GM12874 (cell line): Measurements from ENCODE around the gene ZBED1.

Source experiments
- CTCF ChIP-seq: IDR thresholded peaks from 2 replicates; pipeline ENCODE4 v1.5.1; 2011; ENCODE audit warnings: low read depth, mild to moderate bottlenecking, control low read depth, low read length, moderate library complexity; ENCODE audit not compliant: insufficient read depth

The ZBED1 gene

GRCh38 chrX:2488621-2489285 is 12.0 kb downstream of the ZBED1 start:
- TF ChIP-seq CTCF = no peak

DNA sequence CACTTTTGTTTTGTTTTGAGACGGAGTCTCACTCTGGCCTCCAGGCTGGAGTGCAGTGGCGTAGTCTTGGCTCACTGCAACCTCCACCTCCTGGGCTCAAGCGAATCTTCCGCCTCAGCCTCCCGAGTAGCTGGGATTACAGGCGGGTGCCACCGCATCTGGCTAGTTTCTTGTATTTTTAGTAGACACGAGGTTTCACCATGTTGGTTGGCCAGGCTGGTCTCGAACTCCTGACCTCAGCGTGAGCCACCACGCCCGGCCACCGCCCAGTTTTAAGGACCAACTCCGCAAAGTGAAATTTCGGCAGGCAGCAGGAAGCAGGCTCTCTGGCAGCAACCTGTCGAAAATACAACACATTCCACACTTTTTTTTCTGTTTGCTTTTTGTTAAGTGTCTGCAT is 13.4 kb downstream of the ZBED1 start:
- no peak for TF ChIP-seq CTCF

- no peak for TF ChIP-seq CTCF
Measured at GRCh38 chrX:2486476-2487133, 14.2 kb downstream of the ZBED1 start.

DNA sequence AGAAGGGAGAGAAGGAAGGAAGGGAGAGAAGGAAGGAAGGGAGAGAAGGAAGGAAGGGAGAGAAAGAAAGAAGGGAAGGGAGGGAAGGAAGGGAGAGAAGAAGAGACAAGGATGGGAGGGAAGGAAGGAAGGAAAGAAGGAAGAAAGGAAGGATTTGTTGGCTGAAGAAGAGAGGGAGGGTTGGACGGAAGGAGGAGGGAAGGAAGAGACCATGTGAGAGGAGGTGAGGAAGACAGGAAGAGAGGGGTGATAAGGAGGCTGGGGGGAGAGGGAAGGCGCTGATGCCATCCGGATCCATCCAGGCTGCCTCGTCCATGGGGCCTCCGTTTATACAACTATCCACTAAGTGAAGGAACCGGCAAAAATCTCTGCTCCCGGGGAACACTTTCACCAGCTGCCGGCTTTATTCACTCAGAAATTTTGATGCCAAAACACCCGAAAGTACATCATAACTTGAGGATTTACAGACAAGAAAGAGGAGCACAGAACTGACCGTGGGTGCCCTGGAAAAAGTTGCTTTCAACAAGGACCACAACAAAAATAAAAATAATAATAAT is 14.9 kb downstream of the ZBED1 start:
- no peak for TF ChIP-seq CTCF

- no peak for TF ChIP-seq CTCF
Measured at GRCh38 chrX:2484721-2485648, 15.8 kb downstream of the ZBED1 start.

DNA sequence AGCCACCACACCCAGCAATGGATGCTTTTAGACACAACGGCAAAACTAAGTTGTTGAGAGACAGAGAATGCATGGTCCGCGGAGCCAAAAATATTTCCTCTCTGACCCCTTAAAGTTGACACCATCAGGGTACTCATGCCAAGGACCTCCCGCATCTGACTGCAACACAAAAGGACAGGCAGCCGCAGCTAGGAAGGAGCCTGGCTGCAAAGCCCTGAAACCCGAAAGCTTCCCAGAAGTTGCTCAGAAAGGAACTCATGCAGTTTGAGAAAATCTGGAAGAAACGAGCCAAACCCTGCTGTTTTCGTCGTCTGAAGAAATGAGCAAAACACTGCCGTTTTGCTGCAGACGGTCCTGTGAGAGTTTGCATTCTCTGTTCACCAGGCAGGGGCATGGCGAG is 16.5 kb downstream of the ZBED1 start:
- no peak for TF ChIP-seq CTCF
